Measurements from ENCODE around the gene ASCL5.

The ASCL5 gene

DNA sequence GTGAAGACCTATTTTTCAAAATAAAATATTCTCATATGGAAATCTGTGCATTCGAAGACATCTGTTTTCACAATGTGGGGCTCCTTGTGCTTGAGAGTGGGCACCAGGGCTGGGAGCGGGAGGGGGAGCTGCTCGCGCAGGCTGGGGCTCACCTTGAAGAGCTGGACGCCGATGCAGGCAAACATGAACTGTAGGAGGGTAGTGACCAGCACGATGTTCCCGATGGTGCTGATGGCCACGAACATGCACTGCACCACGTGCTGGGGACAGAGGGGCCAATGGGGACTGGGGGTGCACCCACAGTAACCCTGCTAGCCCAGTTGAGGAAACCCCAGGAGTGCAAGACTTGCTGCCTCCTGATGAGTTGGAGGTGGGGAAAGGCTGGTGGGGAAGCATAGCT is 61.3 kb downstream of the ASCL5 start:
- no peak for DNase-seq (ENCODE audit: extremely low read depth, insufficient read length)
- Histone ChIP-seq H3K4me3 (replicated peaks; ENCODE audit: low read depth, low read length) (no peak overlapping the region), H3K27me3 (replicated peaks; ENCODE audit: control insufficient read depth, insufficient read depth, low read length) (no peaks in the 10 kb centered on the region; the same call in 1 of the 2 replicates), H3K36me3 (ENCODE audit: control insufficient read depth, insufficient read depth, low read length) (no peaks in the 10 kb centered on the region)
- TF ChIP-seq, protein P1, sequence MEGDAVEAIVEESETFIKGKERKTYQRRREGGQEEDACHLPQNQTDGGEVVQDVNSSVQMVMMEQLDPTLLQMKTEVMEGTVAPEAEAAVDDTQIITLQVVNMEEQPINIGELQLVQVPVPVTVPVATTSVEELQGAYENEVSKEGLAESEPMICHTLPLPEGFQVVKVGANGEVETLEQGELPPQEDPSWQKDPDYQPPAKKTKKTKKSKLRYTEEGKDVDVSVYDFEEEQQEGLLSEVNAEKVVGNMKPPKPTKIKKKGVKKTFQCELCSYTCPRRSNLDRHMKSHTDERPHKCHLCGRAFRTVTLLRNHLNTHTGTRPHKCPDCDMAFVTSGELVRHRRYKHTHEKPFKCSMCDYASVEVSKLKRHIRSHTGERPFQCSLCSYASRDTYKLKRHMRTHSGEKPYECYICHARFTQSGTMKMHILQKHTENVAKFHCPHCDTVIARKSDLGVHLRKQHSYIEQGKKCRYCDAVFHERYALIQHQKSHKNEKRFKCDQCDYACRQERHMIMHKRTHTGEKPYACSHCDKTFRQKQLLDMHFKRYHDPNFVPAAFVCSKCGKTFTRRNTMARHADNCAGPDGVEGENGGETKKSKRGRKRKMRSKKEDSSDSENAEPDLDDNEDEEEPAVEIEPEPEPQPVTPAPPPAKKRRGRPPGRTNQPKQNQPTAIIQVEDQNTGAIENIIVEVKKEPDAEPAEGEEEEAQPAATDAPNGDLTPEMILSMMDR (IDR thresholded peaks at IDR 0.05; ENCODE audit: insufficient read depth, low read length, poor library complexity, severe bottlenecking) = no peak

DNA sequence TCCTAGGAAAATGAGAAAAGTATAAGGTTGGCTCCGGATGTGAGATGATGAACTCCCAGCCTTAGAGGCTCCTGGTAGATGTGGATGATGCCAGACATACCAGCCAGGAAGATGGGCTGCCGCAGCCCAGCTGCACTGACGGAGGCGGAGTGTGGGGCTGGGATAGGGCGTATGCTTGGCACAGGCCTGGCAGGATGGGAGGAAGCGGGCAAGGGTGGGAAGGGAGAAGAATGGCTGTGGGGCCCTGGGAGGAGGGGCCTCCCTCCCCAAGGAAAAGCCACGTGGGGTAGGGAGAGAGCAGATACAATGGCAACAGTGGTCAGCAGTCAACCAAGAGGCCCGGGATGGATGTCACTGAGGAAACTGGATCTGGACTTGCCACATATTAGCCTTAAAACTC is 62.2 kb downstream of the ASCL5 start:
- TF ChIP-seq, protein P1 (IDR thresholded peaks at IDR 0.05; ENCODE audit: insufficient read depth, low read length, poor library complexity, severe bottlenecking) = no peak
- Histone ChIP-seq H3K4me3 (replicated peaks; ENCODE audit: low read depth, low read length) (no peak overlapping the region), H3K27me3 (replicated peaks; ENCODE audit: control insufficient read depth, insufficient read depth, low read length) (no peaks in the 10 kb centered on the region; the same call in 1 of the 2 replicates), H3K36me3 (ENCODE audit: control insufficient read depth, insufficient read depth, low read length) (no peaks in the 10 kb centered on the region)
- DNase-seq (ENCODE audit: extremely low read depth, insufficient read length) = no peak

Measured in GM06990 (cell line).